Thoracic aorta (tissue), 2 donors: ENCODE data around the gene FGG. TPM values are rescaled to one million over a fixed set of nuclear protein-coding genes. Genes with fewer than 3 reads are reported as not detected.

Experiments used
- ATAC-seq: fragments of 150-250 bp; one replicate; pipeline ENCODE4 v1.8.0; 2017; ENCODE audit warnings: low read depth; ENCODE audit not compliant: insufficient number of reproducible peaks, low FRiP score
- DNase-seq: peaks from one replicate; pipeline ENCODE4 v3.0.0-alpha.2; 2020; ENCODE audit warnings: low spot score
- H3K27ac ChIP-seq, 2 donors: fragments of 200-600 bp; sonication (generic); 1 replicate in 1 of 2; 2 replicates in 1 of 2; pipeline ENCODE4 v1.5.1; 2016; ENCODE audit warnings: mild to moderate bottlenecking in 2 of 2, moderate library complexity in 2 of 2
- H3K27me3 ChIP-seq: fragments of 200-600 bp; sonication (generic); replicated peaks from 2 replicates; pipeline ENCODE4 v1.6.0; 2016; ENCODE audit warnings: mild to moderate bottlenecking; ENCODE audit not compliant: insufficient read depth
- H3K36me3 ChIP-seq: fragments of 200-600 bp; sonication (generic); one replicate; pipeline ENCODE4 v1.5.1; 2016
- H3K4me1 ChIP-seq, 2 donors: fragments of 200-600 bp; sonication (generic); 1 replicate in 1 of 2; 2 replicates in 1 of 2; pipeline versions ENCODE4 v1.5.1 to v1.6.0; 2016; ENCODE audit warnings: low read depth in 2 of 2, mild to moderate bottlenecking in 1 of 2; ENCODE audit not compliant: control insufficient read depth in 1 of 2
- H3K4me3 ChIP-seq: fragments of 200-600 bp; sonication (generic); 2 replicates; pipeline ENCODE4 v1.5.1; 2016; ENCODE audit warnings: mild to moderate bottlenecking
- H3K9me3 ChIP-seq: fragments of 200-600 bp; sonication (generic); 2 replicates; pipeline ENCODE4 v1.5.1; 2016
- CTCF ChIP-seq: fragments of 200-600 bp; sonication (generic); IDR thresholded peaks from one replicate; pipeline ENCODE4 v1.5.1; 2019; ENCODE audit warnings: antibody characterized with exemption
- total RNA-seq, 2 donors: library from RNA; depleted of rRNA; stranded (reverse); fragments of >200 nt; gene quantifications; one replicate each; pipeline versions ENCODE4 v1.1.0 to v1.2.3, GENCODE V29; 2016

Gene FGG
- total RNA-seq, 2 donors from 2014 or later: not detected

- no peak for TF ChIP-seq CTCF
Measured at GRCh38 chr4:154585369-154586018, 27.0 kb downstream of the FGG start.

GRCh38 chr4:154584259-154584658, 28.2 kb downstream of the FGG start:
- no peak for DNase-seq
- Histone ChIP-seq H3K36me3 (no peaks in the 10 kb centered on the region), H3K4me3 (no peak overlapping the region), H3K4me1 (no peaks in the 10 kb centered on the region), H3K27ac (no peak overlapping the region), H3K9me3 (no peaks in the 10 kb centered on the region), H3K27me3 (no peaks in the 10 kb centered on the region)
- TF ChIP-seq CTCF: no peak
- no peak for ATAC-seq

More at GRCh38 chr4:154585369-154586018, 27.0 kb downstream of the FGG start:
- Histone ChIP-seq H3K27me3 (no peaks in the 10 kb centered on the region), H3K4me1 (no peaks in the 10 kb centered on the region), H3K4me3 (no peak overlapping the region), H3K9me3 (no peaks in the 10 kb centered on the region), H3K27ac (no peak overlapping the region), H3K36me3 (no peaks in the 10 kb centered on the region)
- DNase-seq: no peak
- no peak for ATAC-seq

GRCh38 chr4:154583677-154584076, 28.8 kb downstream of the FGG start:
- H3K36me3 ChIP-seq: no peaks in the 10 kb centered on the region
- no peaks in the 10 kb centered on the region for H3K9me3 ChIP-seq
- no peaks in the 10 kb centered on the region for H3K27me3 ChIP-seq
- no peak for DNase-seq
- no peak for ATAC-seq
- H3K27ac ChIP-seq: no peak overlapping the region
- no peak overlapping the region for H3K4me3 ChIP-seq
- TF ChIP-seq CTCF: no peak
- H3K4me1 ChIP-seq: no peaks in the 10 kb centered on the region

- no peaks in the 10 kb centered on the region for H3K4me1 ChIP-seq
- no peaks in the 10 kb centered on the region for H3K27me3 ChIP-seq
Measured at GRCh38 chr4:154583230-154583629, 29.2 kb downstream of the FGG start.

GRCh38 chr4:154582723-154583122, 29.7 kb downstream of the FGG start:
- DNase-seq (no peak), ATAC-seq (no peak)
- H3K9me3 ChIP-seq: no peaks in the 10 kb centered on the region
- no peak overlapping the region for H3K27ac ChIP-seq
- H3K27me3 ChIP-seq: no peaks in the 10 kb centered on the region
- TF ChIP-seq CTCF: no peak
- H3K36me3 ChIP-seq: no peaks in the 10 kb centered on the region
- H3K4me1 ChIP-seq: no peaks in the 10 kb centered on the region
- no peak overlapping the region for H3K4me3 ChIP-seq

More at GRCh38 chr4:154583230-154583629, 29.2 kb downstream of the FGG start:
- DNase-seq (no peak), ATAC-seq (no peak)
- TF ChIP-seq CTCF: no peak
- H3K4me3 ChIP-seq: no peak overlapping the region
- H3K27ac ChIP-seq: no peak overlapping the region
- H3K9me3 ChIP-seq: no peaks in the 10 kb centered on the region
- H3K36me3 ChIP-seq: no peaks in the 10 kb centered on the region
